ENCODE measurements around the gene SLC7A14.

The SLC7A14 gene

DNA sequence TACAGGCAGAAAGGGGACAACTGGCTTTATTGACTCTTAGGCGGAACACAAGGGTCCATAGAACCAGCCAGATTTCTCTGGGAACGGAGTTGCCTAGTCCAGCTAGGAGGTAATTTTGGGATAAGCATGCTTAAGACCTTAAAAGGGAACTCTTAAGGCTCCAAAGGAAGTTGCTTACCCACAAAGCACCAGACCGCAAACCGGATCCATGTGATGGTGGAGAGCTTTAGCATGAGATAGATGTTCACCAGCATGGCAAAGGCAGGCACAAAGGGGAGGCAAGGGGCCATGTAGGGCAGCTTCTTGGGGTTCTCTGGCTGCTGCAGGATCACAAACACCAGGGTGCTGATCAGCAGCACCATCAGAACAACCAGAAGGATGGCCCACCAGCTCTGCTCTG, 105.8 kb downstream of the SLC7A14 start:
- Histone ChIP-seq H3K9ac (ENCODE audit: low read length) (no peak overlapping the region), H3K23ac (ENCODE audit: low read length) (no peak overlapping the region), H3K4me3 (ENCODE audit: low read length) (no peak overlapping the region), H2BK5ac (ENCODE audit: low read length) (no peak overlapping the region), H3K79me2 (ENCODE audit: control insufficient read depth, insufficient read depth, low read length) (no peaks in the 10 kb centered on the region), H3K79me1 (ENCODE audit: low read length) (no peaks in the 10 kb centered on the region), H2BK120ac (ENCODE audit: low read depth, low read length) (no peak overlapping the region), H3K4me2 (ENCODE audit: low read length) (no peak overlapping the region), H3K4me1 (ENCODE audit: control insufficient read depth, low read depth, low read length) (peaks cover 5% of the 10 kb centered on the region), H3K27ac (ENCODE audit: low read depth, low read length) (no peak overlapping the region), H3K4ac (ENCODE audit: low read depth, low read length) (no peak overlapping the region), H4K5ac (ENCODE audit: low read length) (no peak overlapping the region), H3K18ac (ENCODE audit: low read length) (no peak overlapping the region), H3K36me3 (ENCODE audit: control insufficient read depth, insufficient read depth, low read length) (no peaks in the 10 kb centered on the region), H2AK5ac (ENCODE audit: low read length) (no peak overlapping the region), H4K8ac (ENCODE audit: low read depth, low read length) (no peak overlapping the region), H3K56ac (ENCODE audit: low read length) (no peak overlapping the region), H2BK15ac (replicated peaks; ENCODE audit: low read depth) (no peak overlapping the region), H3K27me3 (ENCODE audit: insufficient read depth, low read length, poor library complexity) (no peaks in the 10 kb centered on the region)
- DNase-seq = no peak
- no CpG with 5 or more reads among the region's 4 CpGs for WGBS (ENCODE audit: extremely low coverage, insufficient coverage, low lambda C conversion rate)

GRCh38 chr3:170477395-170477794, 108.5 kb downstream of the SLC7A14 start:
- Histone ChIP-seq H3K27me3 (ENCODE audit: insufficient read depth, low read length, poor library complexity) (no peaks in the 10 kb centered on the region), H3K56ac (ENCODE audit: low read length) (no peak overlapping the region), H3K23ac (ENCODE audit: low read length) (no peak overlapping the region), H3K79me1 (ENCODE audit: low read length) (no peaks in the 10 kb centered on the region), H2BK120ac (ENCODE audit: low read depth, low read length) (no peak overlapping the region), H2BK15ac (replicated peaks; ENCODE audit: low read depth) (no peak overlapping the region), H2AK5ac (ENCODE audit: low read length) (no peak overlapping the region), H3K4me3 (ENCODE audit: low read length) (no peak overlapping the region), H4K8ac (ENCODE audit: low read depth, low read length) (no peak overlapping the region), H3K27ac (ENCODE audit: low read depth, low read length) (no peak overlapping the region), H3K18ac (ENCODE audit: low read length) (no peak overlapping the region), H2BK5ac (ENCODE audit: low read length) (no peak overlapping the region), H3K9ac (ENCODE audit: low read length) (no peak overlapping the region), H3K79me2 (ENCODE audit: control insufficient read depth, insufficient read depth, low read length) (no peaks in the 10 kb centered on the region), H3K4me2 (ENCODE audit: low read length) (no peak overlapping the region), H3K36me3 (ENCODE audit: control insufficient read depth, insufficient read depth, low read length) (no peaks in the 10 kb centered on the region), H3K4ac (ENCODE audit: low read depth, low read length) (no peak overlapping the region), H4K5ac (ENCODE audit: low read length) (no peak overlapping the region), H3K4me1 (ENCODE audit: control insufficient read depth, low read depth, low read length) (peaks cover 2% of the 10 kb centered on the region)
- no peak for DNase-seq
- WGBS (ENCODE audit: extremely low coverage, insufficient coverage, low lambda C conversion rate) = no CpG with 5 or more reads among the region's 2 CpGs

DNA sequence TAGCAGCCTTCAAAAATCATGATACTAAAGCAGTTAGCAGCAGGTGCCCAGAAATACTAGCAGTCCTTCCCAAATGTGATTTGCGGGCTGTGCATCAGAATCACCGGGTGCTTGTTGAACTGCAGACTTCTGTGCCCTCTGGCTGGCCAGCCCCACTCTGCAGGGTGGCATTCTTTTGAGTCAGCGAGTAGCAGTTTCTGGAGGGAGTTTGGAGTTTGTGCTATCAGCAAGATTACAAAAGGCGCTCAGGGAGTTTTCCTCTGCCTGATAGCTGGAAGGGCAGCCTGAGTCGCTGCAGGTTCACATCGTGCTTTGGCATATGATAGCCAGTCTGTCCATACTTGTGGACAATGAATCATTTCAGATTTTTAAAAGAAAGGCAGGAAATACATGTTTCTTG, 109.6 kb downstream of the SLC7A14 start:
- no peak overlapping the region for H3K4me3 ChIP-seq (ENCODE audit: low read length)
- H3K9ac ChIP-seq (ENCODE audit: low read length) = no peak overlapping the region
- no peaks in the 10 kb centered on the region for H3K36me3 ChIP-seq (ENCODE audit: control insufficient read depth, insufficient read depth, low read length)
- no peak overlapping the region for H3K56ac ChIP-seq (ENCODE audit: low read length)
- no peak overlapping the region for H2BK120ac ChIP-seq (ENCODE audit: low read depth, low read length)
- no peak overlapping the region for H3K4ac ChIP-seq (ENCODE audit: low read depth, low read length)
- H4K5ac ChIP-seq (ENCODE audit: low read length) = no peak overlapping the region
- H2AK5ac ChIP-seq (ENCODE audit: low read length) = no peak overlapping the region
- no peak overlapping the region for H3K4me2 ChIP-seq (ENCODE audit: low read length)
- H3K79me1 ChIP-seq (ENCODE audit: low read length) = no peaks in the 10 kb centered on the region
- no peak overlapping the region for H3K23ac ChIP-seq (ENCODE audit: low read length)
- H3K79me2 ChIP-seq (ENCODE audit: control insufficient read depth, insufficient read depth, low read length) = no peaks in the 10 kb centered on the region
- H4K8ac ChIP-seq (ENCODE audit: low read depth, low read length) = no peak overlapping the region
- no peak overlapping the region for H2BK15ac ChIP-seq (replicated peaks; ENCODE audit: low read depth)
- H3K27ac ChIP-seq (ENCODE audit: low read depth, low read length) = no peak overlapping the region
- no peak overlapping the region for H3K18ac ChIP-seq (ENCODE audit: low read length)
- no peak overlapping the region for H2BK5ac ChIP-seq (ENCODE audit: low read length)
- H3K4me1 ChIP-seq (ENCODE audit: control insufficient read depth, low read depth, low read length) = peaks cover 2% of the 10 kb centered on the region
- peak; percentile 77 for DNase-seq
- WGBS (ENCODE audit: extremely low coverage, insufficient coverage, low lambda C conversion rate) = no CpG with 5 or more reads among the region's 6 CpGs
- no peaks in the 10 kb centered on the region for H3K27me3 ChIP-seq (ENCODE audit: insufficient read depth, low read length, poor library complexity)

GRCh38 chr3:170475092-170475685, 110.7 kb downstream of the SLC7A14 start:
- H4K8ac ChIP-seq (ENCODE audit: low read depth, low read length) = no peak overlapping the region
- no peaks in the 10 kb centered on the region for H3K36me3 ChIP-seq (ENCODE audit: control insufficient read depth, insufficient read depth, low read length)
- no peak overlapping the region for H3K23ac ChIP-seq (ENCODE audit: low read length)
- H3K4me1 ChIP-seq (ENCODE audit: control insufficient read depth, low read depth, low read length) = peaks cover 2% of the 10 kb centered on the region
- no peak overlapping the region for H2BK120ac ChIP-seq (ENCODE audit: low read depth, low read length)
- H2AK5ac ChIP-seq (ENCODE audit: low read length) = no peak overlapping the region
- H3K4me3 ChIP-seq (ENCODE audit: low read length) = no peak overlapping the region
- no peaks in the 10 kb centered on the region for H3K79me2 ChIP-seq (ENCODE audit: control insufficient read depth, insufficient read depth, low read length)
- H3K79me1 ChIP-seq (ENCODE audit: low read length) = no peaks in the 10 kb centered on the region
- no peak overlapping the region for H3K27ac ChIP-seq (ENCODE audit: low read depth, low read length)
- no peak overlapping the region for H3K9ac ChIP-seq (ENCODE audit: low read length)
- H4K5ac ChIP-seq (ENCODE audit: low read length) = no peak overlapping the region
- no peak overlapping the region for H3K56ac ChIP-seq (ENCODE audit: low read length)
- peak overlapping the region; percentile 20 for H2BK15ac ChIP-seq (replicated peaks; ENCODE audit: low read depth)
- no peak overlapping the region for H2BK5ac ChIP-seq (ENCODE audit: low read length)
- H3K27me3 ChIP-seq (ENCODE audit: insufficient read depth, low read length, poor library complexity) = no peaks in the 10 kb centered on the region
- no peak overlapping the region for H3K18ac ChIP-seq (ENCODE audit: low read length)
- no peak overlapping the region for H3K4me2 ChIP-seq (ENCODE audit: low read length)
- no peak overlapping the region for H3K4ac ChIP-seq (ENCODE audit: low read depth, low read length)
- DNase-seq = no peak
- no CpG with 5 or more reads among the region's 3 CpGs for WGBS (ENCODE audit: extremely low coverage, insufficient coverage, low lambda C conversion rate)

DNA sequence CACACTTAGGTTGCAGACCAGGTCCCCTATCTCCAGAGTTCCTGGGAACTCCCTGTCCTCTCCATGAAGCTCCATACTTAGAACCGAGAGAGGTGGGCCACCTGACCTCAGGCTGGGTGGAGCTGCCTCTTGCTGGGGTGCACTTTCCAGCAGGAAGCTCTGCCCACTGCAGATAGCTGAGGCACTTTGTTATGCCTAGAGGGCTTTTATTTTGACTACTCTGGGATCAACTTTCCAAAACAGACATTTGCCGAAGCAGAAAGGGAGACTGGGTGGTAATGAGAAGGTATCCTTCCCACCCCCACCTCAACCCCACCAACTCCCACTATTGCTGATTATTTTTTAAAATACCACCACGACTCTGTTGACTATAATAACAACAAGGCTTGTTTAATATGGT, 112.5 kb downstream of the SLC7A14 start:
- Histone ChIP-seq H4K8ac (ENCODE audit: low read depth, low read length) (no peak overlapping the region), H2BK120ac (ENCODE audit: low read depth, low read length) (no peak overlapping the region), H3K56ac (ENCODE audit: low read length) (no peak overlapping the region), H2BK5ac (ENCODE audit: low read length) (no peak overlapping the region), H3K18ac (ENCODE audit: low read length) (no peak overlapping the region), H3K79me1 (ENCODE audit: low read length) (no peaks in the 10 kb centered on the region), H3K79me2 (ENCODE audit: control insufficient read depth, insufficient read depth, low read length) (no peaks in the 10 kb centered on the region), H4K5ac (ENCODE audit: low read length) (no peak overlapping the region), H3K4ac (ENCODE audit: low read depth, low read length) (no peak overlapping the region), H3K23ac (ENCODE audit: low read length) (no peak overlapping the region), H3K4me3 (ENCODE audit: low read length) (no peak overlapping the region), H2AK5ac (ENCODE audit: low read length) (no peak overlapping the region), H2BK15ac (replicated peaks; ENCODE audit: low read depth) (no peak overlapping the region), H3K9ac (ENCODE audit: low read length) (no peak overlapping the region), H3K27me3 (ENCODE audit: insufficient read depth, low read length, poor library complexity) (no peaks in the 10 kb centered on the region), H3K4me1 (ENCODE audit: control insufficient read depth, low read depth, low read length) (peaks cover 2% of the 10 kb centered on the region), H3K4me2 (ENCODE audit: low read length) (no peak overlapping the region), H3K27ac (ENCODE audit: low read depth, low read length) (no peak overlapping the region), H3K36me3 (ENCODE audit: control insufficient read depth, insufficient read depth, low read length) (no peaks in the 10 kb centered on the region)
- WGBS (ENCODE audit: extremely low coverage, insufficient coverage, low lambda C conversion rate) = no CpG with 5 or more reads among the region's 3 CpGs
- no peak for DNase-seq

DNA sequence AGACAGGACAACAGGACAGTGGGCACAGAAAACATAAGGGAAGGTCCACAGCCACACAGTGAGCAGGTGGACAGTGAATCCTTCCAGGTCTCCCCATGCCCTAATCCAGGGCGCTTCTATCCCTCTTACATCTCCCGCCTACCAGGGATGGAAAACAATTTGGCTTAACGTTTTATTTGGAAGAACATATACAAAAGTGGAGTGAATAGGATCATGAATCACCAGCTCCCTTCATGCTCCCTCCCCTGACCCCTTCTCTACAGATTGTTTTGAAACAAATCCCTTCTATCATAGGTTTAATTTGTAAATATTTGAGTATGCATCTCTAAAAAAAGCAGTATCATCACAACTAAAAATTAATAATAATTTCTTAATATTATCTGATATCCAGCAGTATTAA, 114.7 kb downstream of the SLC7A14 start:
- Histone ChIP-seq H3K79me2 (ENCODE audit: control insufficient read depth, insufficient read depth, low read length) (no peaks in the 10 kb centered on the region), H2BK120ac (ENCODE audit: low read depth, low read length) (no peak overlapping the region), H2AK5ac (ENCODE audit: low read length) (no peak overlapping the region), H4K5ac (ENCODE audit: low read length) (no peak overlapping the region), H4K8ac (ENCODE audit: low read depth, low read length) (no peak overlapping the region), H2BK5ac (ENCODE audit: low read length) (no peak overlapping the region), H3K27ac (ENCODE audit: low read depth, low read length) (no peak overlapping the region), H3K56ac (ENCODE audit: low read length) (no peak overlapping the region), H3K27me3 (ENCODE audit: insufficient read depth, low read length, poor library complexity) (no peaks in the 10 kb centered on the region), H3K4me3 (ENCODE audit: low read length) (no peak overlapping the region), H3K18ac (ENCODE audit: low read length) (no peak overlapping the region), H3K4me2 (ENCODE audit: low read length) (no peak overlapping the region), H3K36me3 (ENCODE audit: control insufficient read depth, insufficient read depth, low read length) (no peaks in the 10 kb centered on the region), H3K23ac (ENCODE audit: low read length) (no peak overlapping the region), H3K9ac (ENCODE audit: low read length) (no peak overlapping the region), H3K79me1 (ENCODE audit: low read length) (no peaks in the 10 kb centered on the region), H3K4me1 (ENCODE audit: control insufficient read depth, low read depth, low read length) (no peaks in the 10 kb centered on the region), H3K4ac (ENCODE audit: low read depth, low read length) (no peak overlapping the region), H2BK15ac (replicated peaks; ENCODE audit: low read depth) (no peak overlapping the region)
- WGBS (ENCODE audit: extremely low coverage, insufficient coverage, low lambda C conversion rate) = no CpG with 5 or more reads among the region's 3 CpGs
- DNase-seq = no peak
